Chondrocyte (in vitro differentiated cells): ENCODE measurements around the gene SLC22A23. TPM values are rescaled to one million over a fixed set of nuclear protein-coding genes. Genes with fewer than 3 reads are reported as not detected.

Source experiments
- DNase-seq: peaks from one replicate; pipeline ENCODE4 v3.0.0; 2021; ENCODE audit warnings: mixed read lengths, low spot score
- H3K27ac Mint-ChIP-seq: one replicate; pipeline ENCODE4 v1.8.0; 2021; ENCODE audit warnings: mild to moderate bottlenecking, moderate library complexity, mixed read lengths; ENCODE audit not compliant: unreplicated experiment
- H3K27me3 Mint-ChIP-seq: 2 replicates; pipeline ENCODE4 v1.8.0; 2021; ENCODE audit warnings: low read depth, mixed read lengths
- H3K36me3 Mint-ChIP-seq: 2 replicates; pipeline ENCODE4 v1.8.0; 2021; ENCODE audit warnings: low read depth, mixed read lengths
- H3K4me1 Mint-ChIP-seq: 2 replicates; pipeline ENCODE4 v1.8.0; 2021; ENCODE audit warnings: low read depth, mild to moderate bottlenecking, mixed read lengths
- H3K4me3 Mint-ChIP-seq: one replicate; pipeline ENCODE4 v1.8.0; 2021; ENCODE audit warnings: mild to moderate bottlenecking, moderate library complexity, mixed read lengths; ENCODE audit not compliant: unreplicated experiment
- H3K9me3 Mint-ChIP-seq: 2 replicates; pipeline ENCODE4 v1.8.0; 2021; ENCODE audit warnings: low read depth, mixed read lengths
- total RNA-seq: library from RNA; stranded (reverse); gene quantifications from 3 replicates; pipeline ENCODE4 v1.2.1, GENCODE V29; 2021
- TF ChIP-seq, protein P1 (sequence below): fragments of 200-600 bp; sonication (generic); IDR thresholded peaks from 2 replicates; pipeline ENCODE4 v1.5.0; 2021; ENCODE audit warnings: antibody characterized with exemption, mild to moderate bottlenecking, moderate library complexity

The SLC22A23 gene
- total RNA-seq, 1 donor from 2014 or later: 36.4 TPM

DNA sequence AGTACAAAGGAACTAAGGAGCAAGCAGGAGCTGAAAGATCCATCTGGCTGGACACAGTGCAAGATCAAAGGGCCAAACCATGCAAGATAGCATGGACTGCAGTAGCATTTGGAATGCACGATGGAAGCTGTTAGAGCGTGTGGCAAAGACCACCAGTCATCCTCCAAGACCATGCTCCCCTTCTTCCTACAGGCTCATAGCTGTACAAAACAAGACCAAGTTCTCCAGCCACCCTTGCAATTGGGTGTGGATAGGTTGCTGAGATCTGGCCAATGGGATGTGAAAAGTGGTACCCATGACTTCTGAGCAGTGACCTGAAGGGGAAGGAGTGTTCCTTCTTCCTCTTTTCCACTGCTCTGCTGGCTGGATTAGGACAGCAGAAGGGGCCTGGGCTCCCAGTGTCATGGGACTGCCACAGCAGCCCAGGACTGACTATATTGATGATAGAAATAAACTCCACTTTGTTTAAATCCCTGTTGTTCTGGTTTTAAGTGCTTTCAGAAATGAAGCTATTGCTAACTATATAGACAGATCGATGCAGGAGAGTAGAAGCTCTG, 64.9 kb downstream of the SLC22A23 start:
- H3K36me3 Mint-ChIP-seq: peaks cover 3% of the 10 kb centered on the region

DNA sequence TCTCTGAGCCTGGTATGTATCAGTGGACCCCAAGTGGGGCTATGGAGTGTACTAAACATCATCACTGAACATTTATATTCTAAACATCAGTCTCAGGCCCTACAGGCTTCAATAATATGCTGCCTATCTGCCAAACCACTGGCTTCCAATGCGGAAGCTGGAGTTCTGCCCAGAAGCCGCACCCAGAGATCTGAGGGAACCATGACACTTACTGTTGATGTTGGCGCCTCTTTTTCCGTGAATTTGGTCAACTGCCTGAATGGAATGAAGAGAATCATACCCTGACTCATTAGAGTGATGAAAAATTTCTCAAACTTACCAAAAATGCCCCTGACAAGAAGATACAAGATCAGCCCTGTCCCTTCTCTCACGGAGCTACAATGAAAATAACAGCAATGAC, 66.2 kb downstream of the SLC22A23 start:
- Mint-ChIP-seq H3K27me3 (no peaks in the 10 kb centered on the region), H3K27ac (no peak overlapping the region), H3K4me1 (peaks cover 7% of the 10 kb centered on the region), H3K4me3 (no peak overlapping the region), H3K36me3 (peaks cover 7% of the 10 kb centered on the region), H3K9me3 (no peaks in the 10 kb centered on the region)
- no peak for DNase-seq
- TF ChIP-seq, protein P1, sequence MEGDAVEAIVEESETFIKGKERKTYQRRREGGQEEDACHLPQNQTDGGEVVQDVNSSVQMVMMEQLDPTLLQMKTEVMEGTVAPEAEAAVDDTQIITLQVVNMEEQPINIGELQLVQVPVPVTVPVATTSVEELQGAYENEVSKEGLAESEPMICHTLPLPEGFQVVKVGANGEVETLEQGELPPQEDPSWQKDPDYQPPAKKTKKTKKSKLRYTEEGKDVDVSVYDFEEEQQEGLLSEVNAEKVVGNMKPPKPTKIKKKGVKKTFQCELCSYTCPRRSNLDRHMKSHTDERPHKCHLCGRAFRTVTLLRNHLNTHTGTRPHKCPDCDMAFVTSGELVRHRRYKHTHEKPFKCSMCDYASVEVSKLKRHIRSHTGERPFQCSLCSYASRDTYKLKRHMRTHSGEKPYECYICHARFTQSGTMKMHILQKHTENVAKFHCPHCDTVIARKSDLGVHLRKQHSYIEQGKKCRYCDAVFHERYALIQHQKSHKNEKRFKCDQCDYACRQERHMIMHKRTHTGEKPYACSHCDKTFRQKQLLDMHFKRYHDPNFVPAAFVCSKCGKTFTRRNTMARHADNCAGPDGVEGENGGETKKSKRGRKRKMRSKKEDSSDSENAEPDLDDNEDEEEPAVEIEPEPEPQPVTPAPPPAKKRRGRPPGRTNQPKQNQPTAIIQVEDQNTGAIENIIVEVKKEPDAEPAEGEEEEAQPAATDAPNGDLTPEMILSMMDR: no peak

More for the DNA sequence above, 64.9 kb downstream of the SLC22A23 start:
- no peak overlapping the region for H3K27ac Mint-ChIP-seq
- H3K4me1 Mint-ChIP-seq: peaks cover 7% of the 10 kb centered on the region
- no peak overlapping the region for H3K4me3 Mint-ChIP-seq
- DNase-seq: no peak
- H3K9me3 Mint-ChIP-seq: no peaks in the 10 kb centered on the region
- H3K27me3 Mint-ChIP-seq: no peaks in the 10 kb centered on the region
- TF ChIP-seq, protein P1: no peak

DNA sequence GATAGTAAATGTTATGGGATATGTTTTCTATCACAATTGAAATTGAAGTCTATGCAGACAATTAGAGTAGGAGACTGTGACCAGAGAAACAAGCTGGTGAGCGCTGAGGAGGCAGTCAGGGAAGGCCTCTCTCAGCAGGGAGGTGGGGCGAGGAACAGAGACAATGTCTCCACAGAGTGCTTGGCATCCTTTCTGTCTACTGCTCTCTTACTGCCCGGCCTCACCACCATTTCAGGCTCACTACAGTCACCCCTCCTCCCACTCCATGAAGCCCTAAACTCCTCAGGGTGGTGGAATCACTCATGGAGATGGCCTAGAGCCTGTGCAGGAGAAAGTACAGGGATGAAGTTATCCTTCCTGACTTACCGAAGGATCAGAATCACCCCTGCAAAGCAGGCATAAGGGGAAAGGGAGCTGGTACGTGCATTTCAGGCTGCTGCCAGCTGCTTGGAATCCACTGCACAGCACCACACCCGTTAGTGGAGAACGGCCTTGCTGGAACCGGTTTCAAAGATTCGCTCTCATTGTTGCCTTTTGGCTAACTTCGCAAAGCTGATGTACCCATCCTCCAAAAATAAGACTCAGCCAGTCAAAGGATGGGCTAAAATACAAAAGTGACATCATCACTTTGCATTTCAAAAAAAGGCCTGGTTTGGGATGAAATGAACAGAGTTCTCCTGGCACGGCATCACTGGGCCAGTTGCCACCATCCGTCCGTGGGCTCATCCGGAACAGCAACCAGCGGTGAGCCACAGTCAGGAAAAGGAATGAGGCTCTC, 67.3 kb downstream of the SLC22A23 start:
- H3K36me3 Mint-ChIP-seq: peaks cover 7% of the 10 kb centered on the region
- no peaks in the 10 kb centered on the region for H3K9me3 Mint-ChIP-seq
- no peaks in the 10 kb centered on the region for H3K27me3 Mint-ChIP-seq
- no peak for DNase-seq
- no peak overlapping the region for H3K27ac Mint-ChIP-seq
- TF ChIP-seq, protein P1: no peak
- peaks cover 7% of the 10 kb centered on the region for H3K4me1 Mint-ChIP-seq
- H3K4me3 Mint-ChIP-seq: no peak overlapping the region

DNA sequence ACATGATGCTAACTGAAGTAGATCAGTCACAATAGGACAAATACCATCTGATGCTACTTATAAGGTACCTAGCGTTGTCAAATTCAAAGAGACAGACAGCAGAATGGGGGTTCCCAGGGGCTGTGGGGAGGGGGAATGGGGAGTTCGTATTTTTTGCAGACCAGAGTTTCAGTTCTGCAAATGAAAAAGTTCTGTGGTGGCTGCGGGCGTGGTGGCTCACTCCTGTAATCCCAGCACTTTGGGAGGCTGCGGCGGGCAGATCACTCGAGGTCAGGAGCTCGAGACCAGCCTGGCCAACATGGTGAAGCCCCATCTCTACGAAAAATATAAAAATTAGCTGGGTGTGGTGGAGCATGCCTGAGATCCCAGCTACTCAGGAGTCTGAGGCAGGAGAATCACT, 68.1 kb downstream of the SLC22A23 start:
- H3K27ac Mint-ChIP-seq: no peak overlapping the region
- H3K9me3 Mint-ChIP-seq: no peaks in the 10 kb centered on the region
- DNase-seq: no peak
- no peaks in the 10 kb centered on the region for H3K27me3 Mint-ChIP-seq
- H3K4me3 Mint-ChIP-seq: no peak overlapping the region
- peaks cover 7% of the 10 kb centered on the region for H3K36me3 Mint-ChIP-seq
- peaks cover 6% of the 10 kb centered on the region for H3K4me1 Mint-ChIP-seq
- TF ChIP-seq, protein P1: no peak

DNA sequence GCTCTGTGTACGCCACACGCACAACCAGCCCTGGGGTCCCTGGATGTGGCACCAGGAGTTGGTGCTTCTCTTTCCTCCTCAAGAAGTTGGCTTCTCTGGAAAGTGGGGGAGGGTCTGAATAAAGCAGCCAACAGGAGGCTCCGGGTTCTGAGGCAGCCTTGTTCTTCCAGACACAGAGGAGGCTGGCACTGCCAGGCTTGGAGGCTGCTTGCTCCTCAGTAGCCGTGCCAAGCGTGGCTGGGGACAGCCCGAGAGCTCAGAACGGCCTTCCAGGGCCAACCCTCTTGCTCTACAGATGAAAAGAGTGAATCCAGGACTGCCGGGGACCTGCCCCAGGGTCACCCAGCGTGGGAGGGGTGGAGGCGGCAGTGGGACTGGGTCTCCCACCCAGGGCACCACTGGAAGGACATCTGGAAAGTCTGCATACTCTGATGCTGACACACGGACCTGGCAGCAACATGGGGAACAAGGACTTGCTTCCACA, 70.4 kb downstream of the SLC22A23 start:
- TF ChIP-seq, protein P1: no peak
- H3K27ac Mint-ChIP-seq: no peak overlapping the region
- DNase-seq: no peak
- H3K36me3 Mint-ChIP-seq: peaks cover 7% of the 10 kb centered on the region
- no peaks in the 10 kb centered on the region for H3K27me3 Mint-ChIP-seq
- H3K4me1 Mint-ChIP-seq: peaks cover 13% of the 10 kb centered on the region
- H3K9me3 Mint-ChIP-seq: no peaks in the 10 kb centered on the region
- no peak overlapping the region for H3K4me3 Mint-ChIP-seq
